A549 (cell line): ENCODE results near the gene ADAMTS16.

Experiments used
- EP300 ChIP-seq, 2 experiments: fragments of >200 bp; sonication (Bioruptor Twin); formaldehyde crosslinking; IDR thresholded peaks; 2 replicates in 1 of 2; 3 replicates in 1 of 2; pipeline ENCODE4 v1.6.1; 2016 to 2017
- ESRRA ChIP-seq: fragments of 150-350 bp; IDR thresholded peaks from 2 replicates; pipeline ENCODE4 v1.6.1; 2014; ENCODE audit warnings: mild to moderate bottlenecking, low read length, borderline replicate concordance
- FOSB ChIP-seq: fragments of 250-450 bp; sonication (Bioruptor Pico); IDR thresholded peaks from 2 replicates; pipeline ENCODE4 v1.5.0; 2020; ENCODE audit warnings: mild to moderate bottlenecking, moderate library complexity
- HDAC2 ChIP-seq: fragments of 200-600 bp; sonication (generic); IDR thresholded peaks from 2 replicates; pipeline ENCODE4 v1.6.1; 2016
- MAFK ChIP-seq: fragments of 450-650 bp; IDR thresholded peaks from 2 replicates; pipeline ENCODE4 v1.6.1; 2014; ENCODE audit not compliant: partially characterized antibody
- POLR2A ChIP-seq: IDR thresholded peaks from 2 replicates; pipeline ENCODE4 v1.6.1; 2012; ENCODE audit warnings: mild to moderate bottlenecking, low read length
- TF ChIP-seq, protein P1 (sequence below): fragments of >200 bp; sonication (Bioruptor Twin); formaldehyde crosslinking; IDR thresholded peaks from 3 replicates; pipeline ENCODE4 v1.5.1; 2016
- TF ChIP-seq, protein P2 (sequence below): fragments of 150-350 bp; IDR thresholded peaks from 2 replicates; pipeline ENCODE4 v1.6.1; 2014; ENCODE audit warnings: low read depth, mild to moderate bottlenecking, low read length
- TF ChIP-seq, protein P3 (sequence below): fragments of 250-450 bp; sonication (Bioruptor Pico); IDR thresholded peaks from 2 replicates; pipeline ENCODE4 v1.5.0; 2020; ENCODE audit warnings: low read depth, mild to moderate bottlenecking, moderate library complexity
- TF ChIP-seq, protein P4 (sequence below): IDR thresholded peaks from 2 replicates; pipeline ENCODE4 v1.6.1; 2012

DNA sequence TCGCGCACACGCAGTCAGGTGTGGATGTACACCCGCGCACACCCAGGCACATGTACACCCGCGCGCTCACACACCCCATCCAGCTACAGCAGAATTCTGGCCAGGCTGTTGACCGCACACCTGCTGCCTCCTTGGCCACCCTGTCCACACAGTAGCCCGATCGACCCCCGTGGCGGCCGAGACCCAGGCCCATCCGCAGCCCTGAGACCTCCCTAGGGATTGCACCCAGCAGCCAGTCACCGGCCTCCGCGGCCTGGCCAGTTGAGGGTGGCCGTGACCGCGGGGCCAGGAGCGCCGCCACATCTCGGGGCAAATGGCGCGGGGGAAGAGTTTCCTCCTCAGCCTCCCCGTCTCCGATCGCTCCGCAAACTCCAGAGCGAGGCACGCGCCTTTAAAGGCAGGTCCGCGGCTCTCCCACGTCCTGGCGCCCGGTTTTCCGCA is 774 bp upstream of the ADAMTS16 start:
- TF ChIP-seq POLR2A (no peak), FOSB (CRISPR knock-in tag) (no peak), MAFK (no peak), EP300 (IDR thresholded peaks at IDR 0.05) (no peak), ESRRA (no peak), HDAC2 (no peak)
- TF ChIP-seq, protein P1, sequence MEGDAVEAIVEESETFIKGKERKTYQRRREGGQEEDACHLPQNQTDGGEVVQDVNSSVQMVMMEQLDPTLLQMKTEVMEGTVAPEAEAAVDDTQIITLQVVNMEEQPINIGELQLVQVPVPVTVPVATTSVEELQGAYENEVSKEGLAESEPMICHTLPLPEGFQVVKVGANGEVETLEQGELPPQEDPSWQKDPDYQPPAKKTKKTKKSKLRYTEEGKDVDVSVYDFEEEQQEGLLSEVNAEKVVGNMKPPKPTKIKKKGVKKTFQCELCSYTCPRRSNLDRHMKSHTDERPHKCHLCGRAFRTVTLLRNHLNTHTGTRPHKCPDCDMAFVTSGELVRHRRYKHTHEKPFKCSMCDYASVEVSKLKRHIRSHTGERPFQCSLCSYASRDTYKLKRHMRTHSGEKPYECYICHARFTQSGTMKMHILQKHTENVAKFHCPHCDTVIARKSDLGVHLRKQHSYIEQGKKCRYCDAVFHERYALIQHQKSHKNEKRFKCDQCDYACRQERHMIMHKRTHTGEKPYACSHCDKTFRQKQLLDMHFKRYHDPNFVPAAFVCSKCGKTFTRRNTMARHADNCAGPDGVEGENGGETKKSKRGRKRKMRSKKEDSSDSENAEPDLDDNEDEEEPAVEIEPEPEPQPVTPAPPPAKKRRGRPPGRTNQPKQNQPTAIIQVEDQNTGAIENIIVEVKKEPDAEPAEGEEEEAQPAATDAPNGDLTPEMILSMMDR, result no peak
- TF ChIP-seq, protein P2, sequence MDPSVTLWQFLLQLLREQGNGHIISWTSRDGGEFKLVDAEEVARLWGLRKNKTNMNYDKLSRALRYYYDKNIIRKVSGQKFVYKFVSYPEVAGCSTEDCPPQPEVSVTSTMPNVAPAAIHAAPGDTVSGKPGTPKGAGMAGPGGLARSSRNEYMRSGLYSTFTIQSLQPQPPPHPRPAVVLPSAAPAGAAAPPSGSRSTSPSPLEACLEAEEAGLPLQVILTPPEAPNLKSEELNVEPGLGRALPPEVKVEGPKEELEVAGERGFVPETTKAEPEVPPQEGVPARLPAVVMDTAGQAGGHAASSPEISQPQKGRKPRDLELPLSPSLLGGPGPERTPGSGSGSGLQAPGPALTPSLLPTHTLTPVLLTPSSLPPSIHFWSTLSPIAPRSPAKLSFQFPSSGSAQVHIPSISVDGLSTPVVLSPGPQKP, result no peak
- TF ChIP-seq, protein P3, sequence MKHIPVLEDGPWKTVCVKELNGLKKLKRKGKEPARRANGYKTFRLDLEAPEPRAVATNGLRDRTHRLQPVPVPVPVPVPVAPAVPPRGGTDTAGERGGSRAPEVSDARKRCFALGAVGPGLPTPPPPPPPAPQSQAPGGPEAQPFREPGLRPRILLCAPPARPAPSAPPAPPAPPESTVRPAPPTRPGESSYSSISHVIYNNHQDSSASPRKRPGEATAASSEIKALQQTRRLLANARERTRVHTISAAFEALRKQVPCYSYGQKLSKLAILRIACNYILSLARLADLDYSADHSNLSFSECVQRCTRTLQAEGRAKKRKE (CRISPR knock-in tag), result no peak
- TF ChIP-seq, protein P4, sequence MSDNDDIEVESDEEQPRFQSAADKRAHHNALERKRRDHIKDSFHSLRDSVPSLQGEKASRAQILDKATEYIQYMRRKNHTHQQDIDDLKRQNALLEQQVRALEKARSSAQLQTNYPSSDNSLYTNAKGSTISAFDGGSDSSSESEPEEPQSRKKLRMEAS, result no peak
